NCI-H1092 treated with DMSO at 0.1 percent for 48 hours (cell line): ENCODE results near the gene IL2RA.
"Not testable (repeated sequence)": the region's sequence is repeated elsewhere in the genome, so short reads cannot be mapped to it uniquely, and the experiment has no call there.

ENCODE experiments used
- DNase-seq: peaks from one replicate; lab custom pipeline; 2025; lab: John Stamatoyannopoulos, UW

IL2RA gene

DNA sequence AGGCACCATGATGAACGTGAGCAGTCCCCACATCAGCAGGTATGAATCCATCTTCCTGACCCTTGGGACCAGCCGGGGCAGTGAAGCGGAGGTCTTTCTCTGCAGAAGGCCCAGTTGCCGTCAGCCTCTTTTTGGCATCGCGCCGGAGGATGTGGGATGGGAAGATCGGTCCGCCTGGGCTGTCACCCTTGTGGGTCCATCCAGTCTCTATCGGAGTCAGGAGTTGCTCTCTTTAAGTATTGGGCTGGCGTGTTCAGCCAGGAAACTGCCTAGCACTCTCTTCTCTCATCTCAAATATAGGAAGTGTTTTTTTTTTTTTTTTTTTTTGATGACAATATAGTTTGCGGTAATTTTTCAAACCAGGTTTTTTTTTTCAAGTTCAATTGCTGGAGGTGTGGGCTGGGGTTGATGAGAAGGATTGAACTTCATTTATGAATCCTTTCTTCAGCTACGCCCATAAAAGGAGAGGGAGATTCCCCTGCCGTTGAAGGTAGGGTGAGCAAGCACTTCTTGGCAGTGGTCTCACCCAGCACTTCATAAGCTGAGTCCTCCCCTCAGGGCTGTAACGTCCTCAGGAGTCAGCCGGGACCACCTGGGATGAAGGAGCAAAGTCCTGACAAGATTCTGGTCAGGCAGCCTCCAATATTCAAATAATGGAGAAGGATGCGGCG is at the start of gene IL2RA:
Gene IL2RA, minus strand, starts transcription at position 267 of the 671 bp plus-strand sequence. Its CDS starts 216 bp downstream, at position 51.
- DNase-seq = no peak

DNA sequence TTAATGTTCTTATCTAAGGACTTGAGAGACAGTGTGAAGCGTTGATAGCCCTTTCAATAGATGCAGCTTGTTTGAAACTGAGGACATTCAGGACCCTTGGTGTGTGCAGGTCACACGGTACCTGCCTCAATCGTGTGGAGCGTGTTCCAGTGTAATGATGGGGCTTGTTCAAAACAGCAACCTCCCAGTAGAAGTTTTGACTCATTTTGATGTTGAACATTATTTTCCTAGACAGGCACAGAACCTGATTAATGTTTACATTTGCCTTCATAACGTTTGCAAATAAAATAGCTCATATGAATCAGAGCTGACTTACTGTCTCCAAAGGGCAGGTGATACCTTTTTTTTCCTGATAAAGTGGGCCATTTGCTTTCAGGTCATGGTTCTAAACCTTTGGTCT is 48.0 kb upstream of the IL2RA start:
- no peak for DNase-seq

DNA sequence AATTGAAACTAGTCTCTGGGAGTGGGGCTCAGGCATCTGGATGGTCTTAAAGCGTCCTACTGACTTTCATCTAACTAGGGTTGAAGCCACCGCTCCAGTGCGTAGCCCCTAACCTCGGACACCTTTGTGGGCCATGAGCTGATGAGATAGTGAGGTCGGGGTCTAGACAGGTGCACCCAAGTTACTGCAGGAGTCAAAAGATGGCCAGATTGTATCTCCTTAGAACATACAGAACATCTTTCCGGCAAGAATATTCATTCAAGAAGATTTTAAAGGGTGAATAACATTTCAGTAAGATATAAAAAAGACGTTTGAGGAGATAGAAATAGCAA is 47.2 kb upstream of the IL2RA start:
- no peak for DNase-seq

DNA sequence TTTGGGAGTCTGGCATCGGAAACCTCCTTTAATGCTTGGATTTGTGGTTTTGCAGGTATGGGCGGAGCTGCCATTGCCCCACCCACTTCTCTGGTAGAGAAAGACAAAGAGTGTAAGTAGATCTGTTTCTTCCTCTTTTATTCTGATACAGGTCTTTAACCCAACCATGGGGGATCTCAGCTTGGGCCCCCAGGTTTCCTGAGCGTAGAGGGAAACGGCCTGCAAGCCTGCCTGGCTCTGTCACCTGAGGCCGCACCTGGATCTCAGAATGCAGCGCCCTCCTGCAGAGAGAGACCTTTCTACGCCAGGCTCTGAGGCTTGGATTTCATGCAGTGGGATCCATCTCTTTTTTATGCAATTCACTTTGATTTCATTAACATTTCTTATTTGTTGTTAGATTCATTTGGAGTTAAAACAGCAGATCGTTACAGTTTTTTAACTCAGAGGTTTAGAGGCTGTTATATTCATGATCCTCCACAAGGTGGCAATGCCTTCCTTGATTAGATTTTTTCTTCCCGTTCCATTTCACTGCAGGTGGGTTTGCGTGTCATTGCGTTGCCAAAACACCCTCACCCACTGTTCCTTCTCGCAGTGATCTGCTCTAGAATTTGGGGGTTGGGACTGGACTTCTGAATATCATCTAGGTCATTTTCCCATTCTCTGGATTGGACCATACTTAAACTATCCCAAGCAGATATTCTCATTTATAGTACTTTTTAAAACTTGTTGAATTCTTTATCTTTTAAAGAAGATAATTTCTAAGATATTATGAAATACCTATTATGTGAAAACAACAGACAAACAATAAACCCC is 46.7 kb upstream of the IL2RA start:
- peak; percentile 33 for DNase-seq

DNA sequence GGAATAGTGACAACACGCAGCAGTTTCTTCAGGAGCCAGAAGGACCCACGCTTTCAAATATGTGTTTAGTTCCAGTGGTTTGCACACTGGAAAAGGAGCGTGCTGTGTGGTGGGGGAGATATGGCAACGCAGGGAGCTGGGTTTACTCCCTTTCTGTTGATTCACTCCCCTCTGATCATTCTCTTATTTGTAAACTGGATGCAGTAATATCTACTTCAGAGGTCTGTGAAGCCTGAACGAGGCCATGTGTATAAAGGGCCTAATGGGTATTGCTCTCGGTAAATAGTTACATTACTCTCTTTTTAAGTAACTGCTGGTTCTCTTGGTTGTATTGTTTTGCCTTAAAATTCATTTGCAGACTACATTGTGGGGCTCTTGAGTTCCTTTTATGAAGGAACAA is 45.9 kb upstream of the IL2RA start:
- DNase-seq = no peak

DNA sequence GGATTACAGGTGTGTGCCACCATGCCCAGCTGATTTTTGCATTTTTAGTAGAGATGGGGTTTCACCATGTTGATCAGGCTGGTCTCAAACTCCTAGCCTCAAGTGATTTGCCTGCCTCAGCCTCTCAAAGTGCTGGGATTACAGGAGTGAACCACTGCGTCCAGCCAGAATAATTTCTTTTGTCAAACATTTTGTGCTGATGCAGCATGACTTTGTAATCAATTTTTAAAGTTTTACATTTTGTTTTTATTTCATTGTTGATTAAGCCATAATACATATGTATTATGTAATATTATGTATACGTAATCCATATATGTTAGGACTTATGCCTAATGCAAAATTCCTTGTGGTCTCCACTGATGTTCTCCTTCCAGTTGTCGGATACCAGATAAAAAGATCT is 45.4 kb upstream of the IL2RA start:
- not testable (repeated sequence) for DNase-seq

DNA sequence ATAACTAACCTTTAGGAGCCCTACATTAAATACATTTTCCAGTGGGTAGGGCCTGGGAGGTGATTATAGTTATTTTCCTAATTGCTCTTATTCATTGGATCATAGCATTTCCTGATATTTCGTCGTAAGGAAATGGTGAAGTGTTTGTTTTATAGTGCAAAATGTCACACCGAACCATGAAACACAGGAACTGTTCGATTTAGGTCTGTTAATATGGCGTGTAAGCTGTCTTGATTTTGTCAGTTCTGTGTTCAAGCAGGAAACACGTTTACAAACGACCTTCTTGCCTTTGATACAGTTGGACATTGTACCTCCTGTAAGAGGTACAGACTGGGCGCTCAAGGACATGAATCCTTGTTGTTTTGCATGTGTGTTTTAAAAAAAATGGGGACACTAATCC is 41.4 kb upstream of the IL2RA start:
- no peak for DNase-seq

DNA sequence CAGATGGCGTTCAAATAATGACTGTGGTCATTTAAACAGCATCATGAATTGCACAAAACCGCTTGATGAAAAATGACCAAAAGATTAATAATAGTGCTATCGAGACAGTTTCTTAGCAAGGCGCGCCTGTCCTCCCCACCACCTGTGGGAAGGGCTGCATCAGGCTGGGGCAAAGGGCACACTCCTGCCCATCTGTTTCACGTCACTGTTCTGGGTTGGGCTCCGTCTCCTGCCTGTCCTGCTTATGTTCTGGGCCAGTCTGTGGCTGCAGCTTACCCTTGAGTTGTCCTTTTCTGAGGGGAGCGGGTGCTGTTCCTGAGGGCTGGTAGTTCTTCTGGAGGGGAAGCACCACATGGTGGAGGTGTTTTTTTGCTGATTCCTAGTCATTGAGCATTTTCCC is 40.0 kb upstream of the IL2RA start:
- DNase-seq = no peak

DNA sequence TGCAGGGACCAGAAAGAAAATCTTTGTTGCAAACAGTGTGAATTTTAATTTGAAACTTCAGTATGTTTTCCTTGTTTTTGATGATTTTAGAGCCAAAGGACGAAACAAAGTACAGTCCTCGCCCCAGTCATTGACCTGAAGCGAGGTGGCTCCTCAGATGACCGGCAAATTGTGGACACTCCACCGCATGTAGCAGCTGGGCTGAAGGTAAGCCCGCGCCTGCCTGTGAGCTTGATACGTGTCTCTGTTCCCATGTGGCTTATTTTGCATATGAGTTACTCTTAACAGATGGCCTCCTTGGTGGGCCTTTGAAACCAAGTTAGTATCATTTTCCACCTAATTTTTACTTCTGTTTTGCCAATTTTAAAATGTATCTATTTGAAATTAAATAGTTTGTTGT is 39.0 kb upstream of the IL2RA start:
- DNase-seq = no peak

DNA sequence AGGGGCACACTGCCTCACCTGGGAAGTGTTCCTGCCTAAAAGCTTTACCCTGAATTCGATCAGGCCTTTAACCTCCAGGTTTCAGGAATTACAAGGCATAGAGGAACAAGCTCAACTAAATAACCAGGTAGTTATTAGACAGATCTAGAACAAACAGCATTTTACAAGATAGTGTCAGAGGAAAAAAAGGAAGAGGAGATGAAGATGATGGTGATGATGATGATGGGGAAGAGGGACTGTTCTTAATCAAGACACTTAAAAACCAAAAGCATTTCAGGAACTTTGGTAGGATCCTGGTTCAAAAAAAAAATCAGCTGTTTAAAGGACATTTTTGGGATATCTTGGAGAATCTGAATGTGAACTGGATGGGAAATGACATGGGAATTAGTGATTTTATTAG is 38.2 kb upstream of the IL2RA start:
- no peak for DNase-seq

DNA sequence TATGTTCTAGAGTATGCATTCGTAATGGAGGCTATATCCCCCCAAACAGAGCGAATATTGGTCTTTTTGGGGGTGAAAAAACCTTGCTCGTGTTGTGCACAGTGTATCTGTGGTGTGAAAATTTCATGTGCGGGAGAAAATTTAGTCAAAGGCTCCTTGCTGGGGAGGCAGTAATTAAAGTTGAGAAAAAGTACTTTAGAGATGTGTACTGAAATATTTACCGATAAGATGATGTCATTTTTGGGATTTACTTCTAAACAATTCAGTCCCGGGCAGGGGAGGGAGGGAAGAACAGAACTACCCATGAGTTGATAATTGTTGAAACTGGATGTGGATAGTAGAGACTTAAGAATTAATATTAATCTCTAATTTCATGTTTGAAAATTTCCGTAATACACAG is 36.0 kb upstream of the IL2RA start:
- no peak for DNase-seq

DNA sequence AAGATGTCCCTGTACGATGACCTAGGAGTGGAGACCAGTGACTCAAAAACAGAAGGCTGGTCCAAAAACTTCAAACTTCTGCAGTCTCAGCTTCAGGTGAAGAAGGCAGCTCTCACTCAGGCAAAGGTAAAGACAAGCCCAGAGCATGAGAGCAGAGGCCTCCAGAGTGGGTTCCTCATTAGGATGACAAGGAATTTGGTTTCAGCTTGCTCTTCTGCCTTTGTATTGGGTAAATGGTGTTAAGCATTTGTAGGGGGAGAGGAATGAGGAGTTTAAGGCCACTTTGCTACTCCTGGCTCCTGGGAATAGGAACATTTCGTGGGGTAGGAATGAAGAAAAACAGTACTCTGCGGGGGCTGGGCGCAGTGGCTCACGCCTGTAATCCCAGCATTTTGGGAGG is 34.9 kb upstream of the IL2RA start:
- DNase-seq = no peak

DNA sequence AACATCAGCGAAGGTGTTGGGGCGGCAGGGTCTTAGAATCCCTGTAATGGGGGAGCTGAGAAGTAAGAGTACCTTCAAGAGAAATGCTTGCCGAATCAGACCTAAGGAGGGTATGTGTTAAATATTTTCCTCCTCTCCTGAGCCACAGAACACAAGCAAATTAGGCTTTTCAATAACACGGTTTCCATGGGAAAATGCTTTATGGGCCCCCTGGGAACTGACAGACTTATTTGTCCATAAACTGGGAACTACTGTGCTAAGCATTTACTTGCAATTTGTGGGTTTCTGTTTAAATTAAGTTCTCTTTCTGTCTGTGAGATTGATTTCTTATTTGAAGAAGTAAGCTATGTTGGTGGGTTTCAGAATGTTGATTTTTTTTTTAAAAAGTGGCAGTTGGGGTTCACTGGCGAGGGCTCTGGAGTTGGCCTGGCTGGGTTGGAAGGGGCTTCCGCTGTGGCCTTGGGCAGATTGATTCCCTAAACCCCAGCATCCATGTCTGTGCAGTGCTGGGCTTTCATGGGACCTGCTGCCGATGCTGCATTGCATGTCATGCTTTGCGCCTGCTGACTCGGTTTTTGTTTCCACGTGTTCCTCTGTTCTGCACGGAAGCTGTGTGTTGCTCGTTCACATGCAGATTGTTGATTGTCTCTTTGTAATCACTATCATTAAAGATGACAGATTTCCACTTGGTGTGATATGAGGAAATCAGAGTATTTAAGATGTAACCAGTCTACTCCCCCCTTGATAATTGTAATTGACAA is 33.8 kb upstream of the IL2RA start:
- DNase-seq = no peak

DNA sequence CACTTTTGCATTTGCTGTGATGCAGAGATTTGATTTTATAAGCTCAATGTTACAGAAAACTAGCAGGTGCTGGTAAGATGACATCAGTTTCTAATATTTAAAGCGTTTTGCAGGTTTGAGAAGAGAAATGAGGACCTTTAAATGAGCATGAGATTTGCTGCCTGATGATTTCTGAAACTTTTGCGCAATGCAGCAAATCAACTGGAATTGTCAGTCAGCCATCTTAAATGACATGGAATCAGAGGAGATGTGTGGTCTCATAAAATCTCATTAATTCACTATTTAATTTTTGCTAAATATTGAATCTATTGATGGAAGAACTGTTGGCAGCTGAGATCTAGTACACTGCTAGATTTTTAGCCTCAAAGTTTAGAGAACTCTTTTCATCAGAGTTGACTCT is 30.6 kb upstream of the IL2RA start:
- DNase-seq = no peak

DNA sequence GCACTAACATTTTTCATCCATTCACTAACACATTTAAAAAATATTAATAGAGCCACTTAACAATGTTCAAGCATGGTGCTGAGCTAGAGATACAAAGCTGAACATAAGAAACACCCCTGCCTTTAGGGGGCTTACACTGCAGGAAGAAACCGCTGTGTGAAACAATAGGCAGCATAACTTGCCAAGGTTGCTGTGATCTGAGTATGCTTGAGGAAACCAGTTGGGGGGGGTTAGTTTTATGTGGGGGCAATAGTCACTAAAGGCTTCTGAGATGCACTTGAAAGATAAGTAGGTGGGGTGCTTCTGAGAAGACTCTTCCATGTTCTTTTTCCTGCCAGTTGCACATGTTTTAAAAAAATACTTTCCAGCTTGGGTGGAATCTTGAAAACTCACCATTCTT is 29.5 kb upstream of the IL2RA start:
- no peak for DNase-seq

DNA sequence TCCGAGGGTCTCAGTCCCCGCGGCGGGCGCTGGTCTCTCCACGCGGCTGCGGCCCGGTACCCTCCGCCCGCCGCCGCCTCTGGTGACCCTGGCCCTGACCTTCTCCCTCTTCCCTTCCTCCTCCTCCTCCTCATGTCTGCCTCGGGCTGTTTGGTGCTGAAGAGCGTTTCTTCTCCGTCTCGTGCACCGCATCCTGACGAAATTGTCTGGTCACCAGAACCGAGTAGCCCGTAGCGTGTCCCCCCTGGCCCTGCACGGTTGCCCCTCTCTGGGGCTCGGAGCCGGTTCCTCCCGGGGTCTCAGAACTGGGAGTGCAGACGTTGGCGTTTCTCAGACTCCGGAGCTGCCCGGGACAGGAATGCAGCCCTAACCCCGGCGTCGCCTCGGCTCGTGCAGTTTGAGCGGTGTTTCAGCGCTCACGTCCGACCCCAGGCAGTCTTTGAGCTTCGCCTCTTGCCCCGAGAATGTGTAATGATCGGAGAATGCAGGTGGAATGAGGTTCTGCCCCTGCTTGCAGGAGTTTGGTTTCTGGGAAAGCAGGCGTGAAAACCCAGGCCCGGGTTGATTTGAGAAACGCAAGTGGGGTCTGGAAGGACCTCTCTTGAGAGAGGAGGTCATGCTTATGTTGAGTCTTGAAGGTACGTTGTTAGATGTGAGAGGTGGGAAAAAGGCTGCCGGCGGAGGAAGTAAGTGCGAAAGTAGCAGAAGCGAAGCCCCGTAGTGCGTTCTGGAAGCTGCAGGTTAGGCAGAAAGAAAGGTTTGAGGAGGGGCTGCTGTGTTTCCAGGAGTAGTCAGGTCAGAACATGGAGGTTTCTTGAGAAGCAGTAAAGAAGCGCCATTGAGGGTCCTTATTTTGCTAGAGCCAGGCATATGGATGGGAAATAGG is 27.4 kb upstream of the IL2RA start:
- DNase-seq = no peak

DNA sequence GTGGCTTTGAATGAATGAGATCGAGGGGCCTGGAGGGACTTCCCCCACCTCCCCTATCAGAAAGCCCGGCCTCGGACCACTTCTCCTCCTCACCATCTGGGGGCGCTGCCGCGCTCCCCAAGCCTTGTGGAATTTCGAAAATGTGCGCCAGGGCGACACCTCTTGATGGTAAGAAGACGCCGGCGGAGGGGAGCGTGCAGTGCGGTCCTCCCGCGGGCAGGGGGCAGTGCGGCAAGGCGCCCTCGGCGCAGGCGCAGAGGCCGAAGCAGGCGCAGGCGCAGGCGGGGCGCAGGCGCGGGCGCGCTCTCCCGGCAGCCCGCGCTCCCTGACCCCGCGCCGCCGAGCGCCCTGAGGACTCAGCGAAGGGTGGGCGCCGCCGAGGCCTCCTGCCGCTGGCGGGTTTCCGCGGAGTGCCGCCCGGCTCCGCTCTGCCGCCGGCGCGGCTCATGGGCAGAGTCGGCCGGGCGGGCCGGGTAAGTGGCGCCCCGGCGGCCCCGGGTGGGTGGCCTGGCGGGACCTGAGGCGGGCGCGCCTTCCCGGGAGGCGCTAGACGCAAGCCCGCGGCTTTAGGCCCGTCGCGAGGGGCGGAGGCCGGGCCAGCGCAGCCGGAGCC is 26.7 kb upstream of the IL2RA start, which contains the start of gene RBM17:
Gene RBM17, plus strand, starts transcription at position 314 of the 613 bp plus-strand sequence. CDS start 8,032 bp downstream, outside the sequence.
- DNase-seq = peak; percentile 94

DNA sequence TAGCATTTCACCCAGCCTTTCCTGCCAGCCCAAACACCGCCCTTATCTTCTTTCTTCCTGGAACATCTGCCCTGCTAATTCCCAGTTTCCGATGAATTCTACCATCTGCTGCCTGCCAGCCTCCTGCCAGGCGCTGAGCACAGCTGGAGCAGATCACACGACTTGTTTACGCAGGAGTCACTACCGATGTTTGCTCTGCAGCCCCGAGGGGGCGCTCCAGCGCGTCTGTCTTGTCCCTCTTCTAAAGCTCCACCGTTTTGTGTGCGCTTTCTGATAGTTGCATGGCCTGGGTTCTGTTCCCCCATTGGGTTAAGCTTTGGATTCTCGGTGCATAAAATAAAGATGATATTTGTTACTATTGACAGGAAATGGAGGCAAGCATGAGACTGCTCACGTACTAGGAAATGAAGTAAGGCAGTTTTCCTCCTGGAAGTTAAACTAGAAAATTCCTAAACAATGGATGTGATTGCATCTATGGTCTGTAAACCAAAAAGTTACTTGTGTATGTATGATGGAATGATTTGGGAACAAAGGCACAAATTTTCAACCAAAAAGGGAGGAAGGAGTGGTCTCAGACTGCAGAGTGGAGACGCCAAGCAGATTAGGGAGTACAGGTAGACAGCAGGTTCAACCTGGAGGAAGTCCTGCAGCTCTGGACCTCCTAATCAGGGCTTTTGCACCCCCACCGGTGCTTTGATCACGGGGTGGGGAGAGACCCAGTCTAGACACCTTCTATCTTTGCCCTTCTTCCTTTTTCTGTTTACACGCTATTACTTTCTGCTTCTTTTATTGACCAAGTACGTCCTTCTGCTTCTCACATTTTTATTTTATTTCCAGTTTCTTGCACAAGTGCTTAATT is 24.4 kb upstream of the IL2RA start:
- peak; percentile 88 for DNase-seq

DNA sequence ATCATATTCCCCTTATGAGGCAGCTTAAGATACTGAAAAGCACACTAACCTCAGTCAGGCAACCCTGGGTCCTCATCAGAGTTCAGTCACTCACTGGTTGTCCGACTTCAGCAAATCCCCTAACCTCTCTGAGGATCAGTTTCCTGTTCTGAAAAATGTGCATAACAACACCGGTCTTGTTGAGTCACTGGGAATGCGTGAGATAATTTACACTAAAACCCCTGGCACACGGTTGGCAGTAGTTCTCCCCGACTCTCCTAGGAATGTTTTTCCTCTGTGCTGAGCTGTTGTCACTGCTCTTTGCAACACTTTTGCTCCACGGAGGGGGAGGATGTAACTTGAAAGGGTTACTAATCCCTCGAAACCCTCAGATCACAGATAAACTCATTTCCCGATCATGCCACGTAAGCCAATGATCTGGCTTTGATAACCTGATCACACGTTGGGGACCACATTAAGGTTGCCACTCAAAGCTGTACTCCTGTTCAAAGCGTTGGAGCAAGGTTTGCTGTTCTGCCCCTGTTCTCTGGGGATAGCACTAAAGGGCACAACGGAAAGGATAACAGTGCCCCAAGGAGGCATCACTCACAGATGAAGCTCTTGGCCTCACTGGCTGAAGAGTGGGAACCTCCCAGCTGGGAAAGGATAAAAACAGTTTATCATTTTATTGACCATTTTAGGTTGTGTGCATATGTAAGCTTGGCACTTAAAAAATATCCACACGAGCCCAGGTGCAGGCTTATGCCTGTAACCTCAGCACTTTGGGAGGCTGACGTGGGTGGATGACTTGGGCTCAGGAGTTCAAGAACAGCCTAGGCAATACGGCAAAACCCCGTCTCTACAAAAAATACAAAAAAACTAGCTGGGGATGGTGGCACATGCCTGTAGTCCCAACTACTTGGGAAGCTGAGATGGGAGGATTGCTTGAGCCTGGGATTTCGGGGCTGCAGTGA is 21.6 kb upstream of the IL2RA start:
- no peak for DNase-seq
